ENCODE data around the gene SUCLG1.
"Not testable (repeated sequence)": the region's sequence is repeated elsewhere in the genome, so short reads cannot be mapped to it uniquely, and the experiment has no call there.

SUCLG1 gene

GRCh38 chr2:84421197-84421596 lies 37.9 kb downstream of the SUCLG1 start:
- DNase-seq (ENCODE audit: low read depth, low spot score), result no peak

GRCh38 chr2:84417453-84418145 lies 41.5 kb downstream of the SUCLG1 start:
- DNase-seq (ENCODE audit: low read depth, low spot score), result no peak

- no peak for DNase-seq (ENCODE audit: low read depth, low spot score)
Measured at GRCh38 chr2:84409531-84409930, 49.5 kb downstream of the SUCLG1 start.

GRCh38 chr2:84402111-84402510 lies 57.0 kb downstream of the SUCLG1 start:
- DNase-seq (ENCODE audit: low read depth, low spot score), result not testable (repeated sequence)

GRCh38 chr2:84399839-84400238 lies 59.2 kb downstream of the SUCLG1 start:
- not testable (repeated sequence) for DNase-seq (ENCODE audit: low read depth, low spot score)

- DNase-seq (ENCODE audit: low read depth, low spot score), result no peak
Measured at GRCh38 chr2:84395820-84396219, 63.3 kb downstream of the SUCLG1 start.

GRCh38 chr2:84394628-84395027 lies 64.5 kb downstream of the SUCLG1 start:
- no peak for DNase-seq (ENCODE audit: low read depth, low spot score)

- no peak for DNase-seq (ENCODE audit: low read depth, low spot score)
Measured at GRCh38 chr2:84393829-84394228, 65.3 kb downstream of the SUCLG1 start.

GRCh38 chr2:84389794-84390193 lies 69.3 kb downstream of the SUCLG1 start:
- DNase-seq (ENCODE audit: low read depth, low spot score), result no peak

GRCh38 chr2:84388921-84389490 lies 70.1 kb downstream of the SUCLG1 start:
- no peak for DNase-seq (ENCODE audit: low read depth, low spot score)

- DNase-seq (ENCODE audit: low read depth, low spot score), result no peak
Measured at GRCh38 chr2:84388133-84388532, 70.9 kb downstream of the SUCLG1 start.

- no peak for DNase-seq (ENCODE audit: low read depth, low spot score)
Measured at GRCh38 chr2:84386336-84387040, 72.6 kb downstream of the SUCLG1 start.

GRCh38 chr2:84383271-84383670 lies 75.8 kb downstream of the SUCLG1 start:
- no peak for DNase-seq (ENCODE audit: low read depth, low spot score)

GRCh38 chr2:84380875-84381274 lies 78.2 kb downstream of the SUCLG1 start:
- DNase-seq (ENCODE audit: low read depth, low spot score), result no peak

GRCh38 chr2:84378960-84379359 lies 80.1 kb downstream of the SUCLG1 start:
- DNase-seq (ENCODE audit: low read depth, low spot score), result no peak

GRCh38 chr2:84375020-84375419 lies 84.1 kb downstream of the SUCLG1 start:
- DNase-seq (ENCODE audit: low read depth, low spot score), result no peak

- no peak for DNase-seq (ENCODE audit: low read depth, low spot score)
Measured at GRCh38 chr2:84373866-84374265, 85.2 kb downstream of the SUCLG1 start.

Data from ELF-1 (cell line).